Karpas-422 (cell line): ENCODE measurements around the gene NIPA2. TPM values are rescaled to one million over a fixed set of nuclear protein-coding genes. Genes with fewer than 3 reads are reported as not detected.

Experiments
- DNase-seq: peaks from one replicate; pipeline ENCODE4 v3.0.0-alpha.2; 2015
- H2AFZ ChIP-seq: fragments of 200-600 bp; sonication (generic); 2 replicates; pipeline ENCODE4 v1.6.1; 2014; ENCODE audit warnings: antibody characterized with exemption, low read length, mixed read lengths
- H3K27ac ChIP-seq: fragments of 200-600 bp; sonication (generic); 2 replicates; pipeline ENCODE4 v1.5.1; 2014; ENCODE audit warnings: mild to moderate bottlenecking, low read length, moderate library complexity
- H3K27me3 ChIP-seq: fragments of 200-600 bp; sonication (generic); 2 replicates; pipeline ENCODE4 v1.6.1; 2014; ENCODE audit warnings: low read length, mixed read lengths
- H3K36me3 ChIP-seq: fragments of 200-600 bp; sonication (generic); 2 replicates; pipeline ENCODE4 v1.6.1; 2014; ENCODE audit warnings: low read length, mixed read lengths; ENCODE audit not compliant: insufficient read depth
- H3K4me1 ChIP-seq: fragments of 200-600 bp; sonication (generic); 2 replicates; pipeline ENCODE4 v1.6.1; 2014; ENCODE audit warnings: mild to moderate bottlenecking, low read length, mixed read lengths
- H3K4me2 ChIP-seq: fragments of 200-600 bp; sonication (generic); 2 replicates; pipeline ENCODE4 v1.6.1; 2014; ENCODE audit warnings: low read length, low read depth, mild to moderate bottlenecking; ENCODE audit not compliant: poor library complexity, severe bottlenecking
- H3K4me3 ChIP-seq: fragments of 200-600 bp; sonication (generic); 2 replicates; pipeline ENCODE4 v1.5.1; 2014; ENCODE audit warnings: mild to moderate bottlenecking, antibody characterized with exemption, low read length, mixed read lengths
- H3K79me2 ChIP-seq: fragments of 200-600 bp; sonication (generic); 2 replicates; pipeline ENCODE4 v1.6.1; 2014; ENCODE audit warnings: mild to moderate bottlenecking, low read length, mixed read lengths
- H3K9ac ChIP-seq: fragments of 200-600 bp; sonication (generic); 2 replicates; pipeline ENCODE4 v1.6.0; 2014; ENCODE audit warnings: low read length
- H3K9me2 ChIP-seq: fragments of 200-600 bp; sonication (generic), shearing (Covaris generic); replicated peaks from 2 replicates; pipeline ENCODE4 v1.6.0; 2014; ENCODE audit warnings: mild to moderate bottlenecking, low read length, moderate library complexity; ENCODE audit not compliant: insufficient read depth
- H3K9me3 ChIP-seq: fragments of 300-700, 200-600 bp; sonication (generic); 2 replicates; pipeline ENCODE4 v1.6.1; 2014; ENCODE audit warnings: low read length, mixed read lengths
- H4K20me1 ChIP-seq: fragments of 200-600 bp; sonication (generic); 2 replicates; pipeline ENCODE4 v1.6.1; 2014; ENCODE audit warnings: mild to moderate bottlenecking, antibody characterized with exemption, low read length, low read depth; ENCODE audit not compliant: insufficient read depth
- total RNA-seq: library from RNA; depleted of rRNA; stranded (reverse); fragments of >200 nt; shearing (Covaris generic); gene quantifications from 2 replicates; pipeline ENCODE4 v1.2.3, GENCODE V29; 2014; ENCODE audit warnings: low replicate concordance

NIPA2 gene
- total RNA-seq, 1 experiment from 2014 or later = 76.7 TPM

- H3K4me3 ChIP-seq = no peak overlapping the region
- H3K9me2 ChIP-seq = no peaks in the 10 kb centered on the region
- no peak for DNase-seq
- H2AFZ ChIP-seq = no peak overlapping the region
- H3K4me2 ChIP-seq = no peak overlapping the region
- H3K9ac ChIP-seq = no peak overlapping the region
- H3K27me3 ChIP-seq = no peaks in the 10 kb centered on the region
- no peaks in the 10 kb centered on the region for H3K9me3 ChIP-seq
- H4K20me1 ChIP-seq = no peaks in the 10 kb centered on the region
- H3K36me3 ChIP-seq = no peaks in the 10 kb centered on the region
- H3K27ac ChIP-seq = no peak overlapping the region
- no peaks in the 10 kb centered on the region for H3K79me2 ChIP-seq
- no peaks in the 10 kb centered on the region for H3K4me1 ChIP-seq
These were observed 53.2 kb downstream of the NIPA2 start for GRCh38 chr15:22891426-22892210.

- Histone ChIP-seq H3K4me2 (no peak overlapping the region), H3K9ac (no peak overlapping the region), H3K4me3 (no peak overlapping the region), H3K27ac (no peak overlapping the region), H3K9me2 (no peaks in the 10 kb centered on the region), H2AFZ (no peak overlapping the region), H3K27me3 (no peaks in the 10 kb centered on the region), H3K36me3 (no peaks in the 10 kb centered on the region), H3K9me3 (no peaks in the 10 kb centered on the region), H3K79me2 (no peaks in the 10 kb centered on the region), H3K4me1 (no peaks in the 10 kb centered on the region), H4K20me1 (no peaks in the 10 kb centered on the region)
- DNase-seq = no peak
These were observed 53.9 kb downstream of the NIPA2 start for GRCh38 chr15:22892333-22892732.

DNA sequence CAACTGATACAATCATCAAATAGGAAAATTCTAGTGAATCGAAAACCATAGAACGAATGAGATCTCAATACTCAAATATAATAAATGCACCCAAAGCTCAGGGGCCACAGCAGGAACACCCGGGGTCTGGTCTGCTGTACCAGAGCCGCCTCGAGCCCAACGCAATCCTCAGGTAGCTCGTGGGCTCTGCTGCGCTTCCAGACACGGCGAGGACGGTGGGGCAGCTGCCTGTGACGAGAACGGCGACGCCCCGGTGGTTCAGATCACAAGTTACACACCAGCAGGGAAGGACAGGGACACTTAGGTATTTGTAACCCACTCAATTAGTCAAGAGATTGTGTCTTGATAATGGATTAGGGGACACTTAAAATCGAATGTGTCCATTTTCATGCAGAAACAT lies 54.6 kb downstream of the NIPA2 start:
- Histone ChIP-seq H3K27me3 (no peaks in the 10 kb centered on the region), H3K36me3 (no peaks in the 10 kb centered on the region), H2AFZ (no peak overlapping the region), H3K4me3 (no peak overlapping the region), H3K9me3 (no peaks in the 10 kb centered on the region), H3K9me2 (no peaks in the 10 kb centered on the region), H3K9ac (no peak overlapping the region), H4K20me1 (no peaks in the 10 kb centered on the region), H3K27ac (no peak overlapping the region), H3K79me2 (no peaks in the 10 kb centered on the region), H3K4me1 (no peaks in the 10 kb centered on the region), H3K4me2 (no peak overlapping the region)
- no peak for DNase-seq

DNA sequence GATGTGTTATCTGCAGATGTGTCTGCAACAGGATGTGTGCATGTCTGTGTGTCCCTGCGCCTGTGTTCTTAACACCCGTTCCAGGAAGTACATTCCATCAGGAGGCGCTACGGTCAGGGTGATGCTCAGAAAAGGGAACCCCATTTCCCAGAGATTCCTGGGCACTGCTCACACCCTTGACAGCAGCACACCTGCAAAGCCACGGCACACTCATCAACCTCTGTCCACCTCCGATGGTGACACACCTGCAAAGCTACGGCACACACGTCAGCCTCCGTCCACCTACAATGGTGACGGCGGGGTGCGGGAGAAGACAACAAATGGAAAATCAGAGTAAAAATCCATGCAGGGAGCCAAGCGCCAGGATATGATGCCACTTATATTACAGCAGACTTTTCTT lies 55.4 kb downstream of the NIPA2 start:
- no peak overlapping the region for H2AFZ ChIP-seq
- no peak for DNase-seq
- no peaks in the 10 kb centered on the region for H3K9me3 ChIP-seq
- H3K27ac ChIP-seq = no peak overlapping the region
- no peaks in the 10 kb centered on the region for H3K79me2 ChIP-seq
- H3K9me2 ChIP-seq = no peaks in the 10 kb centered on the region
- H4K20me1 ChIP-seq = no peaks in the 10 kb centered on the region
- no peaks in the 10 kb centered on the region for H3K4me1 ChIP-seq
- no peaks in the 10 kb centered on the region for H3K27me3 ChIP-seq
- H3K9ac ChIP-seq = no peak overlapping the region
- no peak overlapping the region for H3K4me3 ChIP-seq
- no peak overlapping the region for H3K4me2 ChIP-seq
- H3K36me3 ChIP-seq = no peaks in the 10 kb centered on the region

DNA sequence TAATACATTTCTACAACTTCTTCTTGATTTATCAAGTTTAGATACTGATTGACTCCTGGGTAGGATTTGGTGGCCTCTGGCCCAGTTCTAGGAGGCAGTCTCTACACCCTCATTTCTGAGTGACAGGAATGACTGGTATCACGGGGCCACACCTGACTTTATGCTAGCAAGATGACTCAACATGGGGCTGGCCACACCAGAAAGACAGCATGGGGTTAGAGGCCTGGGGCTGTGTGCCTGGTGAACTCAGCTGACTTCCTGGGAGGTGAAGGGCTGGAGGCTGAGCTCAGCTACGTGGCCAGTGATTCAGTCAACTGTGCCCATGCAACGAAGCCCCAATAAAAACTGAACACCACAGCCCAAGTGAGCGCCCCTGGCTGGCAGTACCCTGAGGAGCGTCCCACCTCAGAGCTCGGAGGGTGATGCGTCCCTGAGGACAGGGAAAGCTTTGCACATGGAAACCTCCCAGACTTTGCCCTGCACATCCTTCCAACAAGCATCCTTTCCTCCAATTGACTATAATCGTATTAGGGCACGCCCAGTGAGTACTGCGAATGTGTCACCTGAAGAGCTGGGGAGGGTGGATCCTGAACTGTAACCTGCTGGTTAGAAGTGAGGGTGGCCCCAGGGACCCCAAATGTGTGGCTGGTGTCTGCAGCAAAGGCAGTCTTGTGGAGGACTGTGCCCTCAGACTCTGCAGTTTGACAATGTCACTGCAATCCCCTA lies 57.2 kb downstream of the NIPA2 start:
- H4K20me1 ChIP-seq = no peaks in the 10 kb centered on the region
- no peak overlapping the region for H3K27ac ChIP-seq
- no peak overlapping the region for H3K4me3 ChIP-seq
- H2AFZ ChIP-seq = no peak overlapping the region
- no peaks in the 10 kb centered on the region for H3K36me3 ChIP-seq
- H3K27me3 ChIP-seq = no peaks in the 10 kb centered on the region
- H3K9ac ChIP-seq = no peak overlapping the region
- no peaks in the 10 kb centered on the region for H3K4me1 ChIP-seq
- no peaks in the 10 kb centered on the region for H3K79me2 ChIP-seq
- no peaks in the 10 kb centered on the region for H3K9me3 ChIP-seq
- DNase-seq = no peak
- no peak overlapping the region for H3K4me2 ChIP-seq
- H3K9me2 ChIP-seq = no peaks in the 10 kb centered on the region

DNA sequence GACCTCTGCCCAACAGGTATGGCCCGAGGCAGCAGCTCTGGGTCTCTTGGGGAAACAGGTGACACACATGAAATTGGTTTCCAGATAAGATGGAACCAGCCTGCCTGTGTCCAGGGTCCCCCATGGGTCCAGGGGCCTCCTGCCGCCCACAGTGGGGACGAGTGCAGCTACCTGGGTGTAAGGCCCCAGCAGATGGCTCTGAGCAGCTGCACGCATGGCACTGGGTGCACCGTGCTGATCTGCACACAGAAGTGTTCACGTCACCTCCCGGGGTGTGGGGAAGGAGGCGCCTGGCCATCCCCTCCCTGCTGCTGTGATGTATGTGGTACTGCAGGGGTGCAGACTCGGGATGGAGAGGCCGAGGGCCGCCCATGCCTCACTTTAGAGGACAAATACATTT lies 63.6 kb downstream of the NIPA2 start:
- Histone ChIP-seq H4K20me1 (no peaks in the 10 kb centered on the region), H3K9ac (no peak overlapping the region), H3K27ac (no peak overlapping the region), H3K9me3 (no peaks in the 10 kb centered on the region), H3K9me2 (no peaks in the 10 kb centered on the region), H3K4me2 (no peak overlapping the region), H3K27me3 (no peaks in the 10 kb centered on the region), H3K79me2 (no peaks in the 10 kb centered on the region), H2AFZ (no peak overlapping the region), H3K4me1 (no peaks in the 10 kb centered on the region), H3K4me3 (no peak overlapping the region), H3K36me3 (no peaks in the 10 kb centered on the region)
- DNase-seq = no peak

DNA sequence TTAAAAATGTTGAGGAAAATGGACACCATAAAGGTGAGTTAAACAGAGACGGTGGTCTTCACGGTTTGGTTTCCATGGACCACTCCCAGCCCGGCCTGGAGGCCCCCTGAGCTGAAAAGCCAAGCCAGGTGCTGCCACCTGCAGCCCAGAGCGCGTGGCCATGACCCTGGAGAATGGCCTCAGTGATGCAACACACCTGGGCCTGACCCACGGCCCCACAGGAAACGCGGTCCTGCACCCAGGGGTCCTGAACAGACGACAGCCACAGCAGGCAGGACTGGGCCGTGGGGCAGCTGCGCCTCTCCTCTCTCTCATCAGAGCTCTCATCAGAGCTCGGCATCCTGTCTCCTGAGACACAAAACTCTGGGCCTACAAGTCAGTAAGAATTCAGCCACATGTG lies 64.1 kb downstream of the NIPA2 start:
- H3K4me2 ChIP-seq = no peak overlapping the region
- H3K9ac ChIP-seq = no peak overlapping the region
- no peaks in the 10 kb centered on the region for H3K9me3 ChIP-seq
- no peaks in the 10 kb centered on the region for H3K36me3 ChIP-seq
- no peaks in the 10 kb centered on the region for H4K20me1 ChIP-seq
- no peaks in the 10 kb centered on the region for H3K79me2 ChIP-seq
- H2AFZ ChIP-seq = no peak overlapping the region
- H3K27ac ChIP-seq = no peak overlapping the region
- no peaks in the 10 kb centered on the region for H3K4me1 ChIP-seq
- no peak overlapping the region for H3K4me3 ChIP-seq
- no peak for DNase-seq
- no peaks in the 10 kb centered on the region for H3K27me3 ChIP-seq
- H3K9me2 ChIP-seq = no peaks in the 10 kb centered on the region

DNA sequence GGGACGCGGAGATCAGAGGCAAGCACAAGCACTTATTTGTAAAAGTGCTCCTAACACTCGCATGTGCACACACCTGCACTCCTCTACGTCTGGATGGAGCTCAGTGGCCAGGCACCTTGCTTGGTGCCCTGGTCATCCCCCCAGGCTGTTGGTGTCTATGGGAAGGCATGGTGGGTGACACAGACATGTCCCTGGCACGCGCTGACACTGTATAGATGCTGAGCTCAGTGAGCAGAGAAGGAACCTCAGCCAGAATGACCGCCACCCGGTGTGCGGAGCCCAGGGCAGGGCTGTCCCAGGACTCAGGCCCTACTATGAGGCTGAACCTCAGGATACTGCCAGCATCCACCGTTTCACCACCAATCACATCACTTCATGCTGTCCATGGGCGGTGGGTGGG lies 64.5 kb downstream of the NIPA2 start:
- no peaks in the 10 kb centered on the region for H3K9me3 ChIP-seq
- no peak overlapping the region for H3K27ac ChIP-seq
- H2AFZ ChIP-seq = no peak overlapping the region
- H3K9ac ChIP-seq = no peak overlapping the region
- no peak for DNase-seq
- H3K36me3 ChIP-seq = no peaks in the 10 kb centered on the region
- no peak overlapping the region for H3K4me3 ChIP-seq
- H3K79me2 ChIP-seq = no peaks in the 10 kb centered on the region
- H3K4me2 ChIP-seq = no peak overlapping the region
- no peaks in the 10 kb centered on the region for H4K20me1 ChIP-seq
- no peaks in the 10 kb centered on the region for H3K27me3 ChIP-seq
- H3K9me2 ChIP-seq = no peaks in the 10 kb centered on the region
- H3K4me1 ChIP-seq = no peaks in the 10 kb centered on the region
